ENCODE results near the gene FBN1. TPM values are rescaled to one million over a fixed set of nuclear protein-coding genes. Genes with fewer than 3 reads are reported as not detected.

Gene FBN1
- total and polyA plus RNA-seq, 10 of the 15 experiments (the other 5 are each of a cell fraction or from before 2014, with no cell fraction given): 2.2 to 15.3 (median 7.0) TPM

- FAIRE-seq: no peak
Observed at GRCh38 chr15:48389691-48390143, 255.8 kb downstream of the FBN1 start.

DNA sequence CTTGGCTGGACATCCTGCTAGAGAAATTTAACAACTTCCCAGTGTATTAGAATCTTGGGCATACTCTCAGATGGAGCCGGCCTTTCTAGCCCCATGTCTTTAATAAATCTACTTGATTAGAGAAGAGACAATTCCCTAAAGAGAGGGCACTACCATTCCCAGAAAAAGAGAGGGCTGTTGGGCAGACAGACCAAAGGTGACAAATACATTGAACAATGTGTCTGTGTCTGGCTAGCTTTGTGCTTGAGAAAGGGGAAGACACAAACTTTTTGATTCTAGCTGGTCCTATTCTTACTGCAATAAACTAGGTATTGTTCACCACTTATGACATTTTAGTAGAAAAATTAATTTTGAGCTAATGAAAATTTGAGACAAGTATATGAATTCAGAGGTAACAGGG, 256.6 kb downstream of the FBN1 start:
- no peaks in the 10 kb centered on the region for H3K36me3 ChIP-seq (ENCODE audit: control insufficient read depth in 2 of 2, insufficient read depth in 2 of 2, low read length in 1 of 2)
- no peak overlapping the region for H3K4me2 ChIP-seq (ENCODE audit: control insufficient read depth, insufficient read depth)
- no peaks in the 10 kb centered on the region for H4K20me1 ChIP-seq (ENCODE audit: control insufficient read depth, insufficient read depth)
- intact Hi-C loops (cut with micrococcal nuclease; ENCODE audit: unreplicated experiment): no loop called here
- FAIRE-seq (no peak), DNase-seq (ENCODE audit: low read depth, low spot score) (no peak), ATAC-seq (no peak)
- ChIA-PET RAD21 (ENCODE audit: unreplicated experiment) (no interaction called here), CTCF (interaction anchor here (0.7 kb wide), 1 partner anchor 17 kb away, joined by 3 read pairs; no protein-coding TSS in a partner anchor), SMC1A (ENCODE audit: uncharacterized antibody, unreplicated experiment) (interaction anchor here (1.3 kb wide), 1 partner anchor 30 kb away, joined by 5 read pairs; no protein-coding TSS in a partner anchor), POLR2A (no interaction called here)
- no peaks in the 10 kb centered on the region for H3K9me3 ChIP-seq (replicated peaks; ENCODE audit: control insufficient read depth, insufficient read depth, low read length)
- no peak overlapping the region for H2AFZ ChIP-seq (ENCODE audit: control insufficient read depth, low read depth, low read length)
- no peaks in the 10 kb centered on the region for H3K4me1 ChIP-seq (ENCODE audit: control insufficient read depth, insufficient read depth, low read length)
- TF ChIP-seq MYB (IDR thresholded peaks at IDR 0.05; ENCODE audit: borderline replicate concordance, low read depth, low read length): no peak
- TF ChIP-seq SUZ12 (IDR thresholded peaks at IDR 0.05; ENCODE audit: unreplicated experiment): no peak
- TF ChIP-seq ZNF622 (IDR thresholded peaks at IDR 0.05): no peak
- TF ChIP-seq STAT3 (IDR thresholded peaks at IDR 0.05; ENCODE audit: low read depth, low read length): no peak
- TF ChIP-seq, protein P1, sequence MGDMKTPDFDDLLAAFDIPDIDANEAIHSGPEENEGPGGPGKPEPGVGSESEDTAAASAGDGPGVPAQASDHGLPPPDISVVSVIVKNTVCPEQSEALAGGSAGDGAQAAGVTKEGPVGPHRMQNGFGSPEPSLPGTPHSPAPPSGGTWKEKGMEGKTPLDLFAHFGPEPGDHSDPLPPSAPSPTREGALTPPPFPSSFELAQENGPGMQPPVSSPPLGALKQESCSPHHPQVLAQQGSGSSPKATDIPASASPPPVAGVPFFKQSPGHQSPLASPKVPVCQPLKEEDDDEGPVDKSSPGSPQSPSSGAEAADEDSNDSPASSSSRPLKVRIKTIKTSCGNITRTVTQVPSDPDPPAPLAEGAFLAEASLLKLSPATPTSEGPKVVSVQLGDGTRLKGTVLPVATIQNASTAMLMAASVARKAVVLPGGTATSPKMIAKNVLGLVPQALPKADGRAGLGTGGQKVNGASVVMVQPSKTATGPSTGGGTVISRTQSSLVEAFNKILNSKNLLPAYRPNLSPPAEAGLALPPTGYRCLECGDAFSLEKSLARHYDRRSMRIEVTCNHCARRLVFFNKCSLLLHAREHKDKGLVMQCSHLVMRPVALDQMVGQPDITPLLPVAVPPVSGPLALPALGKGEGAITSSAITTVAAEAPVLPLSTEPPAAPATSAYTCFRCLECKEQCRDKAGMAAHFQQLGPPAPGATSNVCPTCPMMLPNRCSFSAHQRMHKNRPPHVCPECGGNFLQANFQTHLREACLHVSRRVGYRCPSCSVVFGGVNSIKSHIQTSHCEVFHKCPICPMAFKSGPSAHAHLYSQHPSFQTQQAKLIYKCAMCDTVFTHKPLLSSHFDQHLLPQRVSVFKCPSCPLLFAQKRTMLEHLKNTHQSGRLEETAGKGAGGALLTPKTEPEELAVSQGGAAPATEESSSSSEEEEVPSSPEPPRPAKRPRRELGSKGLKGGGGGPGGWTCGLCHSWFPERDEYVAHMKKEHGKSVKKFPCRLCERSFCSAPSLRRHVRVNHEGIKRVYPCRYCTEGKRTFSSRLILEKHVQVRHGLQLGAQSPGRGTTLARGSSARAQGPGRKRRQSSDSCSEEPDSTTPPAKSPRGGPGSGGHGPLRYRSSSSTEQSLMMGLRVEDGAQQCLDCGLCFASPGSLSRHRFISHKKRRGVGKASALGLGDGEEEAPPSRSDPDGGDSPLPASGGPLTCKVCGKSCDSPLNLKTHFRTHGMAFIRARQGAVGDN (IDR thresholded peaks at IDR 0.05): no peak
- TF ChIP-seq YBX1 (IDR thresholded peaks at IDR 0.05): no peak
- no peak overlapping the region for H3K4me3 ChIP-seq
- BruUV-seq (replicated peaks): no TSS peak
- H3K9ac ChIP-seq (ENCODE audit: control insufficient read depth, insufficient read depth, low read length): no peak overlapping the region
- no peak overlapping the region for H3K27ac ChIP-seq (ENCODE audit: control insufficient read depth, insufficient read depth)
- WGBS (ENCODE audit: insufficient coverage, insufficient replicate concordance, low lambda C conversion rate, missing lambda C conversion rate): 90% methylated on average over 1 of the region's 1 CpG
- no peaks in the 10 kb centered on the region for H3K79me2 ChIP-seq (ENCODE audit: control insufficient read depth, insufficient read depth, low read length)
- in situ Hi-C loops (cut with MboI): no loop called here
- no peaks in the 10 kb centered on the region for H3K27me3 ChIP-seq (replicated peaks in 1 of 2; ENCODE audit: control insufficient read depth in 2 of 2, insufficient read depth in 2 of 2, low read length in 1 of 2)

More at GRCh38 chr15:48389691-48390143, 255.8 kb downstream of the FBN1 start:
- BruUV-seq (replicated peaks): no TSS peak
- H3K4me3 ChIP-seq: no peak overlapping the region
- no peaks in the 10 kb centered on the region for H3K27me3 ChIP-seq (replicated peaks in 1 of 2; ENCODE audit: control insufficient read depth in 2 of 2, insufficient read depth in 2 of 2, low read length in 1 of 2)
- H3K4me1 ChIP-seq (ENCODE audit: control insufficient read depth, insufficient read depth, low read length): no peaks in the 10 kb centered on the region
- intact Hi-C loops (cut with micrococcal nuclease; ENCODE audit: unreplicated experiment) (no loop called here), in situ Hi-C loops (cut with MboI) (no loop called here)
- ChIA-PET RAD21 (ENCODE audit: unreplicated experiment) (no interaction called here), SMC1A (ENCODE audit: uncharacterized antibody, unreplicated experiment) (interaction anchor here (1.3 kb wide), 1 partner anchor 31 kb away, joined by 5 read pairs; no protein-coding TSS in a partner anchor), POLR2A (no interaction called here), CTCF (no interaction called here)
- H3K9me3 ChIP-seq (replicated peaks; ENCODE audit: control insufficient read depth, insufficient read depth, low read length): no peaks in the 10 kb centered on the region
- 47% methylated on average over 3 of the region's 3 CpGs for WGBS (ENCODE audit: insufficient coverage, insufficient replicate concordance, low lambda C conversion rate, missing lambda C conversion rate)
- no peaks in the 10 kb centered on the region for H4K20me1 ChIP-seq (ENCODE audit: control insufficient read depth, insufficient read depth)
- H2AFZ ChIP-seq (ENCODE audit: control insufficient read depth, low read depth, low read length): no peak overlapping the region
- H3K4me2 ChIP-seq (ENCODE audit: control insufficient read depth, insufficient read depth): no peak overlapping the region
- no peak for DNase-seq (ENCODE audit: low read depth, low spot score)
- TF ChIP-seq NBN (IDR thresholded peaks at IDR 0.05): no peak
- no peak for TF ChIP-seq ZNF384 (IDR thresholded peaks at IDR 0.05; ENCODE audit: borderline replicate concordance, low read depth, low read length)
- no peak for TF ChIP-seq ASH2L (IDR thresholded peaks at IDR 0.05; ENCODE audit: borderline replicate concordance, low read depth)
- TF ChIP-seq SPI1 (IDR thresholded peaks at IDR 0.05; ENCODE audit: borderline replicate concordance, insufficient read depth, low read depth, low read length): no peak
- TF ChIP-seq NR2C1 (IDR thresholded peaks at IDR 0.05): no peak
- no peak for TF ChIP-seq POLR2AphosphoS2 (IDR thresholded peaks at IDR 0.05; ENCODE audit: low read depth, low read length)
- TF ChIP-seq EZH2 (IDR thresholded peaks at IDR 0.05; ENCODE audit: borderline replicate concordance, control insufficient read depth, low read depth, low read length): no peak
- no peak for TF ChIP-seq ZSCAN29 (IDR thresholded peaks at IDR 0.05)
- TF ChIP-seq NFYB (IDR thresholded peaks at IDR 0.05; ENCODE audit: insufficient read depth, low read depth, low read length): no peak
- TF ChIP-seq BCL11A (IDR thresholded peaks at IDR 0.05; ENCODE audit: low read depth, low read length): no peak
- no peaks in the 10 kb centered on the region for H3K79me2 ChIP-seq (ENCODE audit: control insufficient read depth, insufficient read depth, low read length)
- H3K36me3 ChIP-seq (ENCODE audit: control insufficient read depth in 2 of 2, insufficient read depth in 2 of 2, low read length in 1 of 2): no peaks in the 10 kb centered on the region
- H3K9ac ChIP-seq (ENCODE audit: control insufficient read depth, insufficient read depth, low read length): no peak overlapping the region
- ATAC-seq: no peak
- H3K27ac ChIP-seq (ENCODE audit: control insufficient read depth, insufficient read depth): no peak overlapping the region
